NCI-H187 treated with DMSO at 0.1 percent for 48 hours (cell line): Measurements from ENCODE around the gene CADM1.

ENCODE experiments used
- DNase-seq: peaks from one replicate; lab custom pipeline; 2025; lab: John Stamatoyannopoulos, UW

The CADM1 gene

GRCh38 chr11:115444542-115444941 lies 59.7 kb downstream of the CADM1 start:
- DNase-seq: no peak

DNA sequence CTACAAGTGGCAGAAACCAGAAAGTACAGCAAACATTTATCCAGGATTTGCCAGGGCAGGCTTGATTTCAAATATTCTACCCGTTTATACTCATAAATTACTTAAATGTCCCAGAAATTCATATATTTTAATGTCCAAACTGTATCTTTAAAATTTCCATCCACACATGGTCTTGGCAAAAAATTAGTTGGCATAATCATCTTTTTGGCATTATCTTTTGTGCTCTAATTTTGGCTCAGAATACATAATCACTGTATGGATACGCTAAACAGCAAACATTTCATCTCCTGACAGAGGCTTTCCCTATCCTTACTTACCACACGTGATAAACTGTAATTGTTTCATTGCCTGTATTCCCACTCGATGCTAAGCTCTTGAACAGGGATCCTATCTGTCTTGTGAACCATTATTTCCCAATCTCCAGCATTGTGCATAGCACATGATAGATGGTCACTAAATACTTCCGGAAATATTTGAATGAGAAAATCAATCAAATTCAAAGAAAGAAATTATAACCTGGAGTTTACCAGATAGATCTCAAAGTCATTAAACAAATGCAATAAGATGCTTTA lies 64.2 kb downstream of the CADM1 start:
- no peak for DNase-seq

DNA sequence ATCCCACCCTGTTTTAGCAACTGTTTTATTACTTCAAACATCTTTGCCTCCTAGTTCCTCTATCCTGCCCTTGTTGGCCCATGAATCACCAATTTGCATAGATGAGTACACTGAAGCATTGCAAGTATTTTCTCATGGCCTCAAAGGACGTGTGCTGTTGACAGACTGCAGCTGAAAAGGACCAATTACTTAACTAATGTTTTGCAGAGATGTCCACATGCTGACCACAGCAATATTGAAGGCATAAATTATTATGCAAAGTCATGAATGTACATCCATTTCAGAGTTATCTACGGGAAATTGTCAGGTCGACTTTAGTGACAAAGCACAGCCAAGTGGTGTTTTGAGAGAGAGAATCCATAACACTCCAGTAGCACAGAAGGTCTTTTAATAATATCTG lies 64.8 kb downstream of the CADM1 start:
- no peak for DNase-seq

DNA sequence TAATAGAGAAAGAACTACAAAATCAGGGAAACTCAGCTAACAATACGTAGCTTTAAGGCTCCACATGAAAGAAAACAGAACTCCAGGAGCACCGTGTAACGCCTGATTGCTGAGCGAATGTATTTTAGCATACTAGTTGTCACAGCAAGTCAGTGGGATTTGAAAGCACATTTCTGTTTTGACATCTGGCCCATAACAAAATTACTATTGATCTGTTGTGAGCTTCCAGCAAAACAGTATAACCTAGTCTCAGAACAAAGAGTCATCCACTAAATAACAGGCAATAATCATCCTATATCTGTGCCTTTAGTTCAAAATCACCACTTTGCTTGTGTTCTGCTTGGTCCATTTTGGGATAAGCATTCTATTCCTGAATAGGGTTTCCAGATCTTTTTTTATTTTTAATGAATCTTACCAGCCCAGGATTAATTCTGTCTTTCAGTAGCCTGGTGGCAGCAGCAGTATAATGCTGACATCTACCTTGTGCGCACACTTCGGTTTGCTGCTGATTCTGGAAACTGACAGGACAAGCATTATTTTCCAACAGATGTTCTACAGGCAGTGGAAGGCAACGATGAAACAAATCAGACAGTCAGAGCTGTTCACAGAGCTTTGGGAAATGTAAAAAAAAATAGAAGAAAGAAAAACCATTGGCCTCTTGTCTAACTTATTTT lies 66.2 kb downstream of the CADM1 start:
- no peak for DNase-seq

DNA sequence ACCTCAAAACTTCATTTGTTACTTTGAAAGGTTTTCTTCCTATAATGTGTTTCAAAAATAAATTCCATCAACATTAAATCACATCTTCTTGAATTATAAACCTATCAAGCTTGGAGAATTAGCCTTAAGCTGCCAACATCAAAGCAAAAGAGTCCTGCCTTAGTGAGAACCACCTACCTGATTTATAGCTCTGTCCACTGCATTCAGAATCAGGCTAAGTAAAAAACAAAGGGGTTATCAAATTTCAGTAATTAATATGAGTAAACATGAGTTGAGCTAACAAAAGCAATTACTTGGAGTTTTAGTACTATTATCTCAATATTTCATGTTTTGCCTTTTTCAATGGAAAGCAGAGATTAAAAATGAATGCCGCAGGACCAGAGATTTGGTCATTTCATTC lies 73.9 kb downstream of the CADM1 start:
- no peak for DNase-seq

DNA sequence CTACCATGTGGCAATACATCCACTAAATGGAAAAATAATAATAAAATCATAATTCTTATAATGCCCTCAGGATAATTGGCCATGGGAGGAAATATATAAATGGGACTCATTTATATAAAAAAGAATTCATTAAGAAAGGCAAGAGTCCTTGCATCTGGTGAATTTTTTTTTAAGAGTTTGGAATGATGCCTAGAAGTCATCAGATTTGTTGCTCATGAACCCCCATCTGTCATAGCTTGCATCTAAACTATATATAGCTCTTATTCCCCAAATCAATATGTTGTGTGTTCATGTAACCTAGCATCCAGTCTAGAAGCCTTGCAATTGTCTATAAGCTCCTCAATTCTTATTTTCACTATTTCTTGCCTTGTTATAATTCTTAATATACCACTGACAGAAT lies 75.9 kb downstream of the CADM1 start:
- DNase-seq: no peak

- no peak for DNase-seq
Observed at GRCh38 chr11:115425816-115426215, 78.4 kb downstream of the CADM1 start.

DNA sequence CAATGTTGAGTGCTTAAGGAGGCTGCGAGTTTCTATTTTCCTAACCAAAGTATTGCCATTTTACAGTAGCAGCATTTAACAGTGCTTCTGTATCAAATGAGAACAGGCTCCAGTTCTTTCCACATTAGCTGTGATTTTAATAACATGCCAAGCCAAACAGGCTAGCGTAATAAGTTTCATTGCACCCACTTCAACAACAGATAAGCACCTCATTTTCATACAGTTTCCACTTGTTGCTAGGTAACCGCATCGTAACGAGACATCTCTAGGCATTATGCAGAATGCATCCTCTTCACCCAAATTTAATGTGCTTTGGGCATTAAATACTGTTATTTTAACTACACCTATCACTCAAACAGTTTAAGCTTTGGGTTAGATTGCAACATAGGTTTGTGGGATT lies 79.0 kb downstream of the CADM1 start:
- DNase-seq: no peak

DNA sequence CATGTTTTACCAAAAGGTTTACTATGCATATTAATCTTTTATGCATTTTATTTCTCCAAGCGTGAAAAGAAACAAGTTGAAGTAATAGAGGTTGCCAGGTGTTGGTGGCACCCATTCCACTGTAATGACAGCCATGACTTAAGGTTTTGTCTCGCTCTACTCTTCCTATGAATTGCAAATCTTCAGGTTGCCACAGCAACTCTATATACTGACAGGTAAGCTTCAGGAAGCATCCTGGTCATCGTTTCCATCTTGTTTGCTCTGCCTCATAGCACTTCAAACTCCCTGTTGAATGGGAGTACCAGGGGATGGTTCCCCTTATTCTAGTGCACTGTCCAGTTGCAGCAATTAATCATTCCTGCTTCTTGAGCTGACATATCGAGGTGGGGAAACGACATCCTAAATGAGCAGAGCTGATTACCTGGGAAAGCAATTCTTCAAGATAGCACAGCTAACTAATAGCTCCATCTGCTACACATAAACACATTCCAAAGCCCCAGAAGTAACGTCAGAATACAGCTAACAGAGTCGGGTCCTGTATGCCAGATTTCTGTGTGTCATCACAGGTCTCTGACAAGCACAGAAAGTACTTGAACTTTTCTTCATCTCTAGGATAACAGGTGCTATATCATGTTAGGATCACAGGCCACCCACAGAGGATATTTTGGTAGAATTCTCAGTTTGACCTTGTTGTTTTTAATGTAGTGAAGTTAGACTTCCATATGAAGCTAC lies 80.3 kb downstream of the CADM1 start:
- DNase-seq: no peak

- DNase-seq: no peak
Observed at GRCh38 chr11:115421992-115422689, 82.1 kb downstream of the CADM1 start.

DNA sequence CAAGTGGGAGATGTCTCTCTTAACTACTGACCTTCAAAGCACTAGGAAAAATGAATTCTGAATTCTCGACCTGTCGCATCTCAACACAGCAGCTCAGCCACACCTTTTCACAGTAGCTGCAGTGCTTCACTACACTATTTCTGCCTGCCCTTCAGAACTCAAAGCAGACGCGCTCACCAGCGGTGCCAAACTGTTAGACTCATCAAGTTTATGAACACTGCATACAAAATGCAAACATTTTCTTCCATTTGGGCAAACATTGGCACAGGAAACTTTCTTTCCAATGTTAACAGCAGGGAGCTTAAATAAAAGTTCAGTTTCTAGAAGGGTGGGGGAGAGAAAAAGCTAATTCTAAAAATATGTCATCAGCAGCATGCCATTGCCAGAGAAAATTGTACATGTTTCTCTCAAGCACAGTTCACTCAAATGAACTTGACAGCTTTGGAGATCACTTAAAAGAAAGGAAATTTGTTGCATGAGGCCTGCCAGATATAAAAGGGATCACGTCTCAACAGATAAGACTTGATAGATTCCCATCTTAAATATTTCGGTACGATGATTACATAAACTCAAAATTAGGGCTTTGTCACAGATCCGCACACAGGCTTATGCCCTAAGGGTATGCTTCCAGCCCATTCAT lies 82.7 kb downstream of the CADM1 start:
- DNase-seq: no peak

DNA sequence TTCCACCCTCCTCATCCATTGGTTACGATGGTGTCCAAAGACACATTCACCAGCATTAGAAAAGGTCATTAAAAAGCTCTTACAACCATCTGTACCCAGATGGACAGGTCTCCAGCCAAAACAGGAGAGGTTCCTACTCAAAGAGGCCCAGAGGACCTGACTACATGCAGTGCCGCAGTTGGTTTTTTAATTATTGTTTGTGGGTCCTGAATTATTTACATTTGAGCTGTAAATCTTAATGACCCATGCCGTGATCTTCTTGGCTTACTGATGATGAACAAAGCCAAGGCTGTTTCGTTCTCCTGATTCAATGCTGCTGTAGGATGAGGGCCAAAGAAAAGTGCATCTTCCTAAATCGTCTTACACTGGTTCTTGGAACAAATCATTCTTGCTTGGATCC lies 83.7 kb downstream of the CADM1 start:
- peak; percentile 50 for DNase-seq

- DNase-seq: no peak
Observed at GRCh38 chr11:115418626-115419025, 85.6 kb downstream of the CADM1 start.

- DNase-seq: no peak
Observed at GRCh38 chr11:115418081-115418480, 86.1 kb downstream of the CADM1 start.

DNA sequence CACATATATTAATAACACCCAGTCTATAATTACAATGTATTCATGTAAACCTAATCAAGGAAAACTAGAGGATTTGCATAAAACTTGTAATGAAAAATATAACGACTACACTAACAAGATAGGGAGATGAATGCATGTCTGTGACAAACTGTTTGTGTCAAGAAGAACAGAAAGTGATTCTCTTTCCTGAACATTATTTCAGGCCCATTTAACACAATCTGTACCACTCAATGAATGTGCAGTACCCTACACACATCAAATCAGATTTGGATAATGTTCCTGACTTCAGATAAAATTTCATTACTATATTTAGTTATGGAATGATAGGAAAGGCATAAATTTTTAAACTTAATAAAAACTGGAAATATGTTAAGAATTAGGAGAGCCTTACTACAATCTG lies 93.1 kb downstream of the CADM1 start:
- no peak for DNase-seq

DNA sequence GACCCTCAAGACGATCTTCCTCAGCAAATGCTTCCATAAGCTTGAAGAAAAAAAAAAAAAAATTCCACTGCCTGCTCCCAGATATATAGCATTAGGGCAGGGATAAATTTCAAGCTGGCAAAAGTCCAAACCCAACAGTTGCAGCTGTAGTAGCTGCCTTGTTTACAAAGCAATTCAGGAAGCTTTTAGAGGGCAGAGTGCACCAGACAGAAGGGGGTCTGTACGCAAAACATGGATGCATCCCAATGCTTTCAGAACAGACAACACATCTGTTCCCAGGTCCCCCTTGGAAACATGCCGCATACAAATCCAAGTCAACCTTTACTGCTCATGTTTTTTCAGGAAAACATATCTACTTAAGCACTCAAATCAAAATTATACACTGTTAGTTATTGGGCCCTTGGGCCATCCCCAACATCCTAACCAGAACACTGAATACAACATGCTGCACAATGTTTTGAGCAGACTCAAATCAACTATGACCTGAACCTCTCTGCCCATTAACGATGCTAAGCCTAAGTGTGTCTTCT lies 94.5 kb downstream of the CADM1 start:
- DNase-seq: peak; percentile 84

DNA sequence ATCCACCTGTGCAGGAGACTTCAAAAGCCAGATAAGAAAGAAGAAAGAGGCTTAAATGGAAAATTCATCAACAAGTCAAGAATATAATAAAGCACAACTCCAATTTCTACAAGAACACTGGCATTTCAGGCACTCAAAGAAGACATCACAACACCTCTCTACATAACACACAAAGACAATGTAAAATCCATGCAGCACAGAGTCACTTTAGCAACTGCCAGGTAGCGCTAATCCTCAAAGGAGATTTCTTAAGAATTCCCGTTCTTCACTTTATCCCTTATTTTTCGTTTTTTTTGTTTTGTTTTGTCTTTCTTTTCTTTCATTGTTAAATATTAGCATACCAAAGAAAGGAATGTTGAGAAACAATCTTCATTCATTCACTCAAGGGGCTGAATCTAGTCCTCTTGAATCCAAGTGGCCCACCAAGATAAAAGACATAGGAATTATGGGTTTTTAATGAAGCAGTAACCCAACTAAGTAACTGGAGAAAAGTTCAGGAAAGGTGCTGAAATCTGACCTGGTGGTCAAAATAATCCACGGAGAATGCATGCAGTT lies 95.0 kb downstream of the CADM1 start:
- DNase-seq: no peak

GRCh38 chr11:115408036-115408921 lies 95.9 kb downstream of the CADM1 start:
- no peak for DNase-seq

GRCh38 chr11:115407496-115407895 lies 96.7 kb downstream of the CADM1 start:
- DNase-seq: no peak

- no peak for DNase-seq
Observed at GRCh38 chr11:115406404-115406803, 97.8 kb downstream of the CADM1 start.
